ENCODE results near the gene CYYR1. TPM values are rescaled to one million over a fixed set of nuclear protein-coding genes. Genes with fewer than 3 reads are reported as not detected.

The CYYR1 gene
- total RNA-seq, 1 donor from 2014 or later = 51.3 TPM

GRCh38 chr21:26457817-26458216 lies 115.3 kb downstream of the CYYR1 start:
- TF ChIP-seq CTCF (IDR thresholded peaks at IDR 0.05) = no peak
- intact Hi-C loops (cut with DNase I) = no loop called here
- no peak overlapping the region for H3K27ac ChIP-seq
- DNase-seq = no peak
- H3K4me3 ChIP-seq = no peak overlapping the region
- no peak for ATAC-seq
- no peaks in the 10 kb centered on the region for H3K27me3 ChIP-seq
- H3K36me3 ChIP-seq = no peaks in the 10 kb centered on the region
- H3K4me1 ChIP-seq = no peaks in the 10 kb centered on the region
- no peaks in the 10 kb centered on the region for H3K9me3 ChIP-seq

- no peaks in the 10 kb centered on the region for H3K27me3 ChIP-seq
- no peak overlapping the region for H3K4me3 ChIP-seq
- H3K27ac ChIP-seq = no peak overlapping the region
- intact Hi-C loops (cut with DNase I) = no loop called here
- no peaks in the 10 kb centered on the region for H3K9me3 ChIP-seq
- DNase-seq (no peak), ATAC-seq (no peak)
- no peaks in the 10 kb centered on the region for H3K4me1 ChIP-seq
- TF ChIP-seq CTCF (IDR thresholded peaks at IDR 0.05) = no peak
- H3K36me3 ChIP-seq = no peaks in the 10 kb centered on the region
Measured at GRCh38 chr21:26453267-26453666, 119.8 kb downstream of the CYYR1 start.

GRCh38 chr21:26451081-26451740 lies 121.9 kb downstream of the CYYR1 start:
- TF ChIP-seq CTCF (IDR thresholded peaks at IDR 0.05) = no peak
- no peaks in the 10 kb centered on the region for H3K27me3 ChIP-seq
- H3K4me1 ChIP-seq = no peaks in the 10 kb centered on the region
- no peaks in the 10 kb centered on the region for H3K36me3 ChIP-seq
- ATAC-seq (no peak), DNase-seq (no peak)
- intact Hi-C loops (cut with DNase I) = no loop called here
- no peaks in the 10 kb centered on the region for H3K9me3 ChIP-seq
- no peak overlapping the region for H3K27ac ChIP-seq
- H3K4me3 ChIP-seq = no peak overlapping the region

DNA sequence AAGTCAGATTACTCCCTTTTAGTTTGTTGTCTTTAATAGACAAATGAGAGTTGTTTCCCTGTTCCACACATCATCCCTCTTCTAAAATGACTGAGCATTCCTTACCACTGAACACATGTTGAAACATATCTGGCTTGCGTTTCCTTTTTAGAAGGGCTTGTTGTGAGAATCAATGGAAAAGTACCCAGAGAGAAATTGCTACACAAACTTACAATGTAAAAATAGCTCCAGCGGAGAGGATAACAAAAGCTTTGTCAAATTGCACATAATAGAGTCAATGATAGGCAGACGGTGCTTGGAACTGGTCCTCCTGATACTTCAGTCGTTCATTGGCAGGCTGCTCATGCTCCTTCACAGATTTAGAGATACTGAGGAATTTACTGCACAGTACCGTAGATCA lies 123.9 kb downstream of the CYYR1 start:
- no peaks in the 10 kb centered on the region for H3K27me3 ChIP-seq
- no peak for TF ChIP-seq CTCF (IDR thresholded peaks at IDR 0.05)
- intact Hi-C loops (cut with DNase I) = no loop called here
- DNase-seq (no peak), ATAC-seq (no peak)
- H3K4me3 ChIP-seq = no peak overlapping the region
- H3K4me1 ChIP-seq = no peaks in the 10 kb centered on the region
- no peak overlapping the region for H3K27ac ChIP-seq
- no peaks in the 10 kb centered on the region for H3K9me3 ChIP-seq
- no peaks in the 10 kb centered on the region for H3K36me3 ChIP-seq

GRCh38 chr21:26448751-26449150 lies 124.3 kb downstream of the CYYR1 start:
- TF ChIP-seq CTCF (IDR thresholded peaks at IDR 0.05) = no peak
- H3K9me3 ChIP-seq = no peaks in the 10 kb centered on the region
- no peaks in the 10 kb centered on the region for H3K27me3 ChIP-seq
- no peak for DNase-seq
- ATAC-seq = no peak
- H3K4me3 ChIP-seq = no peak overlapping the region
- no peaks in the 10 kb centered on the region for H3K4me1 ChIP-seq
- intact Hi-C loops (cut with DNase I) = no loop called here
- no peaks in the 10 kb centered on the region for H3K36me3 ChIP-seq
- H3K27ac ChIP-seq = no peak overlapping the region

Data from upper lobe of right lung (tissue), 1 donor.